ENCODE measurements around the gene FADS3.
A peak's percentile ranks its signal among the peaks of the same experiment; 100 is the strongest.

Gene FADS3

DNA sequence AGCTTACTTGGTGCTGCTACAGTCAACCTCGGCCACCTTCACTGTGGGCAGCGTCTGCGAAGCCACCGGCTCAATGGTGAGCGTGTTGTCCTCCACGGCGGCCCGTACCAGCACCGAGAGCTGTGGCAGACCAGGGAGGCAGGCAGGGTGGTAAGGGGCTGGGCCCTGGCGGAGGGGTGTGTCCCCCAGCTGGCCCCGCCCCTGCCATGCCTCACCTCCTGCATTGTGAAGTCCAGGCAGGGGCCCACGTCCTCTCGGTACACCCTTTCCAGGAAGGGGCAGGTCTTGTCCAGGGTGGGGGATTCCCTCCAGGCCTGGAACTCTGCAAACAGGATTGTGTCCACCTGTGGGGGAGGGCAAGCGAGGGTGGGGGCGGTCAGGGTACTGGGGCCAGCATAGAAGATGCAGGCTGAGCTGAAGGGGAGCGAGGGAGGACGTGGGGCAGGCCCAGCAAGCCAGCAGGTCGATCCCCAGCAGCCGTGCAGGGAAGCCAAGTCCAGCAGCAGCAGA, 13.2 kb upstream of the FADS3 start:
- DNase-seq (ENCODE audit: low read depth), result no peak
- no peak overlapping the region for H3K4me3 ChIP-seq (ENCODE audit: low read depth, low read length)
- TF ChIP-seq, protein P1, sequence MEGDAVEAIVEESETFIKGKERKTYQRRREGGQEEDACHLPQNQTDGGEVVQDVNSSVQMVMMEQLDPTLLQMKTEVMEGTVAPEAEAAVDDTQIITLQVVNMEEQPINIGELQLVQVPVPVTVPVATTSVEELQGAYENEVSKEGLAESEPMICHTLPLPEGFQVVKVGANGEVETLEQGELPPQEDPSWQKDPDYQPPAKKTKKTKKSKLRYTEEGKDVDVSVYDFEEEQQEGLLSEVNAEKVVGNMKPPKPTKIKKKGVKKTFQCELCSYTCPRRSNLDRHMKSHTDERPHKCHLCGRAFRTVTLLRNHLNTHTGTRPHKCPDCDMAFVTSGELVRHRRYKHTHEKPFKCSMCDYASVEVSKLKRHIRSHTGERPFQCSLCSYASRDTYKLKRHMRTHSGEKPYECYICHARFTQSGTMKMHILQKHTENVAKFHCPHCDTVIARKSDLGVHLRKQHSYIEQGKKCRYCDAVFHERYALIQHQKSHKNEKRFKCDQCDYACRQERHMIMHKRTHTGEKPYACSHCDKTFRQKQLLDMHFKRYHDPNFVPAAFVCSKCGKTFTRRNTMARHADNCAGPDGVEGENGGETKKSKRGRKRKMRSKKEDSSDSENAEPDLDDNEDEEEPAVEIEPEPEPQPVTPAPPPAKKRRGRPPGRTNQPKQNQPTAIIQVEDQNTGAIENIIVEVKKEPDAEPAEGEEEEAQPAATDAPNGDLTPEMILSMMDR (IDR thresholded peaks at IDR 0.05; ENCODE audit: low read depth, low read length, missing control alignments), result no peak

DNA sequence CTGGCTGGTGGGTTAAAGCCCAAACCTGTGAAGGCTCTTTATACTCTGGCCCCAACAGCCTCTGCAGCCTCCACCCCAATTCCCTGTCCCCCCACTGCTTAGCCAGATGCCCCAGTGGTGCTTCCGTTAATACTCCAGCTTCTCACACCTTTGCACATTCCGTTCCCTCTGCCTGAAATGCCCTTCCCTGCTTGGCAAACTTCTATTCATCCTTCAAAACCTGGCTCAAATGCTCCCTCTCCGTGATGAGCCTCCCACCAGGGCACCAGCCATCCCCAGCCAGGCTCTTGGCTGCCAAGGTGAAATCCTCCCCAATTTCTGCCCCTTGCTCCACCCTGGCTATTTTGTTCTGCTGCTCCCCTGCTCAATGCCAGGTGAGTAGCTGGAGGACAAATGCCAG, 12.5 kb upstream of the FADS3 start:
- no peak for DNase-seq (ENCODE audit: low read depth)
- TF ChIP-seq, protein P1 (IDR thresholded peaks at IDR 0.05; ENCODE audit: low read depth, low read length, missing control alignments), result no peak
- H3K4me3 ChIP-seq (ENCODE audit: low read depth, low read length), result no peak overlapping the region

DNA sequence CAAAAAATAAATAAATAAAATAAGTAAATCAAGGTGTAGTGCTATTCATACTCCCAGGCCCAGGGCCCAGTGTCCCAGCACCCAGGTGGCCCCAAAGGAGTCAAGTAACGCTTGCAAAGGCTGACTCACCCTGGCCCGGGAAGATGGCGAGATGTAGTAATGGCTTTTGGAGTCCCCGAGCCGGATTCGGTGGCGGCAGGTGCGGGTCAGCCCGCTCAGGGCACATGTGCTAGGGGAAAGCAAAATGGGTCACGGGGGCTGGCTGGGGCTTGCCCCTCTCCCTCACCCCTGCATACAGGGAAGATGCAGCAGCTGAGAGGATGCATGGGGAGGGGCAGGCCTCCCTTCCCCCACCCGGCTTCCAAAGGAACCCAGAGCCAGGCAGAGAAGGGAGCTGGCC, 11.0 kb upstream of the FADS3 start:
- no peak for DNase-seq (ENCODE audit: low read depth)
- TF ChIP-seq, protein P1 (IDR thresholded peaks at IDR 0.05; ENCODE audit: low read depth, low read length, missing control alignments), result no peak
- H3K4me3 ChIP-seq (ENCODE audit: low read depth, low read length), result no peak overlapping the region

DNA sequence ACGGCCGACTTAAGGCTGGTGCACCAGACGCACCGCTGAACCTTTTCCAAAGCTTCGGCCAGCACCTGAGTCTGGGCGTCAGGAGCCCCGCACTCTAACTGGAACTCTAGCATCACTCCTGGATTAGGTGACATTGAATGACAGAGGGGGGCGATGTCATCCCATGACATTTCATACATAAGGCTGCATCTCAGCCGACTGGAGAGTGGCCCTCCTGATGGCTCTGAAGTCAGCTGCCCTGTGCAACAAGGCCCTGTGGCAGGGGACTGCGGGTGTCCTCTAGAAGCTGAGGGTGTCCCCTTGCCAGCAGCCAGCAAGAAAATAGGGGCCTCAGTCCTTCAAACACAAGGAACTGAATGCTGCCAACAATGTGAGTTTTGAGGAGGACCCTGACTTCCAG, 10.1 kb upstream of the FADS3 start:
- DNase-seq (ENCODE audit: low read depth), result no peak
- no peak overlapping the region for H3K4me3 ChIP-seq (ENCODE audit: low read depth, low read length)
- TF ChIP-seq, protein P1 (IDR thresholded peaks at IDR 0.05; ENCODE audit: low read depth, low read length, missing control alignments), result no peak

DNA sequence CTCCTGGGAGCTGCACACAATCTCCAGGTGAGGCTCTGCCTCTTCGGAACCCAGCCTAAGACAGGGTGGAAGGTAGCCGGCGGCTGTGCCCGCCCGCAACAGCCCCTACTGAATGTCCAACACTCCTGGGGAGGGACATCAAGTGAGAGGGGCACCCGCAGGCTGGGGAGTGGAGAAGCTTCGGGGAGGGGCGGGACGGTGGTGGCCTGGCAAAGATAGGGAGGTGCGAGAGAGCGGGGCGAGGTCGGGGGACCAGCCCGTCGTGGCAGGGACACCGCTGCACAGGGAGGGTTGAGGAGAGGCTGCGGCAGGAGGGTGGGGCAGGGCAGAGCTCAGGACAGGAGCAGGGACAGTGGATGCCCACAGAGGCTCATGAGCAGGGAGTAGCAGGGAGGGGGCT, 8.9 kb upstream of the FADS3 start:
- TF ChIP-seq, protein P1 (IDR thresholded peaks at IDR 0.05; ENCODE audit: low read depth, low read length, missing control alignments), result no peak
- DNase-seq (ENCODE audit: low read depth), result no peak
- H3K4me3 ChIP-seq (ENCODE audit: low read depth, low read length), result no peak overlapping the region

DNA sequence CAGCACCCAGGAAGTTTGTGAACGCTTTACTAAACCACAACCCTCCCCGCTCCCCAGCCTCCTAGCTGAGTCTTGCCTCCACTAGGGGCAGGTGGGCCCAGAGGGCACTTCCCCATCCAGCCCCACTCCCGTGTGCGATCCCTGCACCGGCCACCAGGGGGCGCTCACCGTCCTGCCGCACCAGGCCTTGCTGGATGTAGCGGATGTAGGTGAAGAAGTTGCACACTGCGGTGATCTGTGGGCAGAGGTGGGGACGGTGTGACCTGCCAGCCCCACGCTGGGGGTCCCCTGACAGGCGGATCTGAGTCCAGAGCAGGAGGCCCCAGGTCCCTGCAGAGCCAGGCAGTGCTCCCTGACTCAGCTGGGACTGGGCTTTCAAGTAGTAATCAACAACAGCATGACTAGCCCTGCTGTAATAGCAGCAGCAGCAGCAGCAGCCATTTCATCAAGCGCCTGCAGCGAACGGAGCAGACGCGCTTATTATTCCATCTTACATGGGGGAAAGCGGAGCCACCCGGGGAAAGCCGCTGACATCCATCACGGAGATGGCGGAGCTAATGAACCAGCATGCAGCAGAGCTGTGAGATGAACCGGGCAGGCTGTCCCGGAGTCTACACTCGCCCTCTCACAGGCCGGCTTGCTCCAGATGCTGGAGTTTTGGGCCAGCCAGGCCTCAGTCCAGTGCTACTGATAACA, 7.9 kb upstream of the FADS3 start:
- TF ChIP-seq, protein P1 (IDR thresholded peaks at IDR 0.05; ENCODE audit: low read depth, low read length, missing control alignments), result peak; percentile 100
- H3K4me3 ChIP-seq (ENCODE audit: low read depth, low read length), result no peak overlapping the region
- peak; percentile 38 for DNase-seq (ENCODE audit: low read depth)

DNA sequence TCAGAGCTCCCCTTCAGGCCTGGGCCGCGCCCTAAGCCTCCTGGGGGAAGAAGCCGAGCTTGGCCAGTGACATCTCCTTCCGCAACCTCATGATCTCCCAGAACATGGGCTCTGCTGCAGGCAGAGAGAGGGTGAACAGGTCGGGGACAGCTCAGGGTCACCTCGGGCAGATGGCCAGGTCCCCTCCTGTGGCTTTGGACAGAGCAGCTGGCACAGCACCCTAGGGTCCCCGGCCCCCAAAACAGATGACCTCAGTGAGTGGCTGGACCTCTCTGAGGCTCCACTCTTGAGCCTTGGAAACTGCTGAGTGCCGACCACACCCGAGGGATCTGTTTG, 6.9 kb upstream of the FADS3 start:
- H3K4me3 ChIP-seq (ENCODE audit: low read depth, low read length), result no peak overlapping the region
- DNase-seq (ENCODE audit: low read depth), result no peak
- TF ChIP-seq, protein P1 (IDR thresholded peaks at IDR 0.05; ENCODE audit: low read depth, low read length, missing control alignments), result no peak
